ENCODE measurements around the gene CTNNAL1.
"Not testable (repeated sequence)": the region's sequence is repeated elsewhere in the genome, so short reads cannot be mapped to it uniquely, and the experiment has no call there.

DNA sequence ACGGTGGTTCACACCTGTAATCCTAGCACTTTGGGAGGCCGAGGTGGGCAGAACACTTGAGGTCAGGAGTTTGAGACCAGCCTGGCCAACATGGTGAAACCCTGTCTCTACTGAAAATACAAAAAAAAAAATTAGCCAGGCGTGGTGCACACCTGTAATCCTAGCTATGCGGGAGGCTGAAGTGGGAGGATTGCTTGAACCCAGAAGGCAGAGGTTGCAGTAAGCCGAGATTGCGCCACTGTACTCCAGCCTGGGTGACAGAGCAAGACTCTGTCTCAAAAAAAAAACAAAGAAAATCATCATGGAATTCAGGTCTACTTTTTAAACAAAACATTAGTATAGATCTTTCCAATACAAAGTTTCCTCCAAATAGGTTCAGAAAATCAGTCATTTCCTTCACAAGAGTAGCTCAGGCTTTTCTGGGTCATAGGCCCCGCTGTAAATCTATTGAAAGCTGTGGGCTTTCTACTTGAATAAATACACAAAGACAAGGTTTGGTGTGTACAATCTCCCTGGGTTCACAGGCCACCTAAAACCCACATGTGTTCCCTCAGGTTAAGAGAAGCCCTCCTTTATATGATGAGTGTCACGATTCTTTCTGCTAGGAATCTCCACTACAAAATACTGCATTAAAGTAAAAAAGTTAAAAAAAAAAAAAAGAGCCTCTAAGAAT, 114.1 kb downstream of the CTNNAL1 start:
- TF ChIP-seq, protein P1, sequence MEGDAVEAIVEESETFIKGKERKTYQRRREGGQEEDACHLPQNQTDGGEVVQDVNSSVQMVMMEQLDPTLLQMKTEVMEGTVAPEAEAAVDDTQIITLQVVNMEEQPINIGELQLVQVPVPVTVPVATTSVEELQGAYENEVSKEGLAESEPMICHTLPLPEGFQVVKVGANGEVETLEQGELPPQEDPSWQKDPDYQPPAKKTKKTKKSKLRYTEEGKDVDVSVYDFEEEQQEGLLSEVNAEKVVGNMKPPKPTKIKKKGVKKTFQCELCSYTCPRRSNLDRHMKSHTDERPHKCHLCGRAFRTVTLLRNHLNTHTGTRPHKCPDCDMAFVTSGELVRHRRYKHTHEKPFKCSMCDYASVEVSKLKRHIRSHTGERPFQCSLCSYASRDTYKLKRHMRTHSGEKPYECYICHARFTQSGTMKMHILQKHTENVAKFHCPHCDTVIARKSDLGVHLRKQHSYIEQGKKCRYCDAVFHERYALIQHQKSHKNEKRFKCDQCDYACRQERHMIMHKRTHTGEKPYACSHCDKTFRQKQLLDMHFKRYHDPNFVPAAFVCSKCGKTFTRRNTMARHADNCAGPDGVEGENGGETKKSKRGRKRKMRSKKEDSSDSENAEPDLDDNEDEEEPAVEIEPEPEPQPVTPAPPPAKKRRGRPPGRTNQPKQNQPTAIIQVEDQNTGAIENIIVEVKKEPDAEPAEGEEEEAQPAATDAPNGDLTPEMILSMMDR (IDR thresholded peaks at IDR 0.05), result not testable (repeated sequence)
- not testable (repeated sequence) for TF ChIP-seq POLR2A (IDR thresholded peaks at IDR 0.05)

Measured in testis (tissue), 2 donors.